ENCODE measurements around the gene GRAP2. TPM values are rescaled to one million over a fixed set of nuclear protein-coding genes. Genes with fewer than 3 reads are reported as not detected.
"Not testable (repeated sequence)": the region's sequence is repeated elsewhere in the genome, so short reads cannot be mapped to it uniquely, and the experiment has no call there.

The GRAP2 gene
- total and polyA plus RNA-seq, 8 donors = 0.45 to 29.1 (median 3.0) TPM; not detected in 2

DNA sequence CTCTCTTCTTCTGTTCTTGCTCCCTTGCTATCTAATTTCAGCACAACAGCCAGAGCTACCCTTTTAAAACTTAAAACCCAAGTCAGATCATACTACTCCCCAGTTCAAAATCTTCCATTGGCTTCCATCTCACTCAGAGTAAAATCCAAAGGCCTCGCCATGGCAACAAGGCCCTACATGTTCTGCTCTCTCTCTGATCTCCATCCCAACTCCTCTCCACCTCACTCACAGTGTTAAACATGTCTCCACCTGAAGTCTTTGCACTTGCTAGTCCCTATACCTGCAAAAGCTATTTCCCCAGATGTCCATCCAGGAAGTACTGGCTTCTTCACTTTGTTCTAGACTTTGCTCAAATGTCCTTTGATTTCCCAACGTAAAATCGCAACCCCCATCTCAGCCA is 3.0 kb upstream of the GRAP2 start:
- intact Hi-C loops (cut with DNase I; ENCODE audit: low total_unique reads) = no loop called here
- H3K27me3 ChIP-seq = peaks cover 0 to 8% (median 0%) of the 10 kb centered on the region in 3 donors
- no peak for DNase-seq
- TF ChIP-seq, protein P1, sequence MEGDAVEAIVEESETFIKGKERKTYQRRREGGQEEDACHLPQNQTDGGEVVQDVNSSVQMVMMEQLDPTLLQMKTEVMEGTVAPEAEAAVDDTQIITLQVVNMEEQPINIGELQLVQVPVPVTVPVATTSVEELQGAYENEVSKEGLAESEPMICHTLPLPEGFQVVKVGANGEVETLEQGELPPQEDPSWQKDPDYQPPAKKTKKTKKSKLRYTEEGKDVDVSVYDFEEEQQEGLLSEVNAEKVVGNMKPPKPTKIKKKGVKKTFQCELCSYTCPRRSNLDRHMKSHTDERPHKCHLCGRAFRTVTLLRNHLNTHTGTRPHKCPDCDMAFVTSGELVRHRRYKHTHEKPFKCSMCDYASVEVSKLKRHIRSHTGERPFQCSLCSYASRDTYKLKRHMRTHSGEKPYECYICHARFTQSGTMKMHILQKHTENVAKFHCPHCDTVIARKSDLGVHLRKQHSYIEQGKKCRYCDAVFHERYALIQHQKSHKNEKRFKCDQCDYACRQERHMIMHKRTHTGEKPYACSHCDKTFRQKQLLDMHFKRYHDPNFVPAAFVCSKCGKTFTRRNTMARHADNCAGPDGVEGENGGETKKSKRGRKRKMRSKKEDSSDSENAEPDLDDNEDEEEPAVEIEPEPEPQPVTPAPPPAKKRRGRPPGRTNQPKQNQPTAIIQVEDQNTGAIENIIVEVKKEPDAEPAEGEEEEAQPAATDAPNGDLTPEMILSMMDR (IDR thresholded peaks at IDR 0.05) = no peak
- TF ChIP-seq POLR2A (IDR thresholded peaks at IDR 0.05) = no peak
- TF ChIP-seq POLR2AphosphoS5 (IDR thresholded peaks at IDR 0.05) = no peak
- no peak for TF ChIP-seq EP300 (IDR thresholded peaks at IDR 0.05)
- H3K27ac ChIP-seq = no peak overlapping the region
- no peaks in the 10 kb centered on the region for H3K9me3 ChIP-seq
- no peak overlapping the region for H3K4me3 ChIP-seq
- 84 to 94% (median 88%) methylated on average over 3 of the region's 3 CpGs for WGBS, 5 donors
- peaks cover 0 to 10% (median 0%) of the 10 kb centered on the region in 4 donors for H3K4me1 ChIP-seq
- H3K36me3 ChIP-seq = no peaks in the 10 kb centered on the region

DNA sequence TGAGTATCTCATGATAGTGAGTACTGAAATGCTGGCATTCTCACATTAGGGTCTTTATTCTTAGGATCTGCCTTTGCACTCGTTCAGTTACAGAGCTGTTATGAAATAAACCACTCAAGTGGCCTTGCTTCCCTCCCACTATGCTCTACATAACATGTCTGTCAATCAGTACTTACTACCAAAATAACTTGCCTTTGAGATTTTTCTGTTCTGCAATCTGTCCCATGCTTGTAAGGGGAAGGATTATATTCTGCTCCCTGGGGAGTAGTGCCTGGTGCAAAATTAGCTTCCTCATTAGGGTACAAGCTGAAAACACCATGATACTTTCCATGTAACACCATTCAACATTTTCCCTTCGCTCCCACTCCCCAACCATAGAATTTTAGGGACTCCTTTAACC is 1.9 kb upstream of the GRAP2 start:
- intact Hi-C loops (cut with DNase I; ENCODE audit: low total_unique reads) = no loop called here
- H3K9me3 ChIP-seq = no peaks in the 10 kb centered on the region
- H3K4me3 ChIP-seq = no peak overlapping the region
- 55 to 78% (median 71%) methylated on average over 2 of the region's 2 CpGs for WGBS, 5 donors
- H3K27ac ChIP-seq = no peak overlapping the region
- H3K27me3 ChIP-seq = no peaks in the 10 kb centered on the region
- peak in 1 of 2 donors; percentile 33 for DNase-seq
- peaks cover 0 to 10% (median 0%) of the 10 kb centered on the region in 4 donors for H3K4me1 ChIP-seq
- TF ChIP-seq, protein P1 (IDR thresholded peaks at IDR 0.05) = no peak
- no peak for TF ChIP-seq POLR2A (IDR thresholded peaks at IDR 0.05)
- no peak for TF ChIP-seq POLR2AphosphoS5 (IDR thresholded peaks at IDR 0.05)
- TF ChIP-seq EP300 (IDR thresholded peaks at IDR 0.05) = no peak
- H3K36me3 ChIP-seq = no peaks in the 10 kb centered on the region

DNA sequence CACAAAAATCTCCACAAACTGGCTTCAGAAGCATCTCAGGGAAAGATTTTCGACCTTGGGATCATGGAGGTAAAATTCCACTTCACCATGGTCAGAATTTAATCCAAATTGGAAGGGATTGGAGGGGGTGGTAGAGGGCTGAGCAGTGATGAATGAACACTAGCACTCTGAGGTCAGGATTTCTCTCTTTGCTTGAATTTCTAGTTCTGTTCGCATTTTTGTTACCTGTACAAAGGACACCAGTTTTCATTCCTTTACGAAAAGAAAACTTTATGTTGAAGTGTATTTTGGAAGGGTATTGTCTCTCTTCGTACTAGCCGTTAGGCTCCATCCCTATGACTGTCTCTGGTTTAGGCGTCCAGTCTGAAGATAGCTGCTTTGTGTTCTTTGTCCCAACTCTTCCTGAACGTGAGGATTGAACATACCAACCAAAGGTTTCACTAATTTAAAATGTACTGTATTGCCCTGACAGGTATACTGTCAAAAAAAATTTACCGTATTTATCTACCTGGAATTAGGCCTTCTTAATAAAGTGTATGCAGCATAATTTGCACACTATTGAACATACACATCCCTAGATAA is 772 bp downstream of the GRAP2 start:
- Histone ChIP-seq H3K36me3 (no peaks in the 10 kb centered on the region), H3K27ac (peak overlapping the region in 3 of 5 donors; percentile 23 to 30 (median 28)), H3K9me3 (no peaks in the 10 kb centered on the region), H3K4me3 (peak overlapping the region; percentile 0 to 20 (median 3)), H3K27me3 (no peaks in the 10 kb centered on the region), H3K4me1 (peaks cover 0 to 10% (median 0%) of the 10 kb centered on the region in 4 donors)
- intact Hi-C loops (cut with DNase I; ENCODE audit: low total_unique reads) = no loop called here
- no peak for DNase-seq
- WGBS, 5 donors = 74 to 79% (median 77%) methylated on average over 8 of the region's 8 CpGs
- TF ChIP-seq POLR2AphosphoS5 (IDR thresholded peaks at IDR 0.05) (no peak), EP300 (IDR thresholded peaks at IDR 0.05) (no peak), POLR2A (IDR thresholded peaks at IDR 0.05) (no peak)
- TF ChIP-seq, protein P1 (IDR thresholded peaks at IDR 0.05) = no peak

DNA sequence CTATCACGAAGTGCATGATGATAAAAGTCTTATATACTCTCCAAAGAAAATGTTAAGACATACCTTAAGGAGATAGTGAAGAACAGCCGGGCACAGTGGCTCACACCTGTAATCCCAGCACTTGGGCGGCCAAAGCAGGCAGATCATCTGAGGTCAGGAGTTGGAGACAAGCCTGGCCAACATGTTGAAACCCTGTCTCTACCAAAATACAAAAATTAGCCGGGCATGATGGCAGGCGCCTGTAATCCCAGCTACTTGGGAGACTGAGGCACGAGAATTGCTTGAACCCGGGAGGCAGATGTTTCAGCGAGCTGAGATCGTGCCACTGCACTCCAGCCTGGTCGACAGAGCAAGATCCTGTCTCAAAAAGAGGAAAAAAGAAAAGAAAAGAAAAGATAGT is 3.1 kb downstream of the GRAP2 start:
- H3K4me1 ChIP-seq; DNase-seq; H3K9me3 ChIP-seq; intact Hi-C loops (cut with DNase I; ENCODE audit: low total_unique reads); H3K27me3 ChIP-seq; H3K4me3 ChIP-seq; H3K36me3 ChIP-seq: not testable (repeated sequence)
- WGBS, 5 donors = 79 to 87% (median 84%) methylated on average over 10 of the region's 10 CpGs
- H3K27ac ChIP-seq = peak overlapping the region in 3 of 5 donors; percentile 3 to 54 (median 47)

DNA sequence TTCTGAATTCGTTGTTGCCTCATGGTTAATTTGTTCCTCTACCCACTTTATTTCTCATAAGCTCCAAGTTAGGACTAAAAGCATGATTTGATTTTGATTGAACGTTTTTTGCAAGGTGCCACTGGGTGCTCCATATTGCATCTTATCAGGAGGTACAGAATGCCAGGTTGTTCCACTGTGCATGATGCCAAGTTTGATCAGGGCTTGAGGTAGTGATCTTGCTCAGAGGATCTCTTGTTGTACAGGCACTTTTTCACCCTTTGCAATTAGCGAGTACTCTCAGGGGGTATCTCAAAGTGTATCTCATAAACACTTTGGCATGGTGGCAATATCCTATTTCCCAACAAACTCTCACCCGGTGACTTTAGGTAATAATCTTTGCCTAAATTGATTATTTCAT is 4.0 kb downstream of the GRAP2 start:
- intact Hi-C loops (cut with DNase I; ENCODE audit: low total_unique reads) = no loop called here
- TF ChIP-seq POLR2AphosphoS5 (IDR thresholded peaks at IDR 0.05) (no peak), EP300 (IDR thresholded peaks at IDR 0.05) (no peak), POLR2A (IDR thresholded peaks at IDR 0.05) (no peak)
- TF ChIP-seq, protein P1 (IDR thresholded peaks at IDR 0.05) = no peak
- peak overlapping the region in 3 of 5 donors; percentile 9 to 47 (median 23) for H3K27ac ChIP-seq
- H3K9me3 ChIP-seq = no peaks in the 10 kb centered on the region
- no peak for DNase-seq
- peak overlapping the region in 2 of 4 donors; percentile 4 to 11 for H3K4me3 ChIP-seq
- WGBS, 5 donors = 70 to 77% (median 73%) methylated on average over 4 of the region's 4 CpGs
- peaks cover 0 to 10% (median 0%) of the 10 kb centered on the region in 4 donors for H3K4me1 ChIP-seq
- no peaks in the 10 kb centered on the region for H3K36me3 ChIP-seq
- no peaks in the 10 kb centered on the region for H3K27me3 ChIP-seq

Data from stomach (tissue), 9 donors.